Measurements from ENCODE around the gene PRSS50. TPM values are rescaled to one million over a fixed set of nuclear protein-coding genes. Genes with fewer than 3 reads are reported as not detected.

Gene PRSS50
- total RNA-seq, 4 donors from 2014 or later = not detected

GRCh38 chr3:46695962-46696894 is 21.4 kb downstream of the PRSS50 start:
- TF ChIP-seq CTCF (IDR thresholded peaks at IDR 0.05 in 4 of 5, conservative IDR thresholded peaks at IDR 0.05 in 1 of 5) = peak; percentile 32 to 55 (median 35)
- peak; percentile 18 to 40 for TF ChIP-seq POLR2A (IDR thresholded peaks at IDR 0.05)
- H3K4me1 ChIP-seq = peaks cover 66 to 67% of the 10 kb centered on the region in 2 donors
- DNase-seq = peak; percentile 81 to 90
- no peaks in the 10 kb centered on the region for H3K36me3 ChIP-seq
- in situ Hi-C loops (cut with MboI; ENCODE audit: low sequenced_read_pairs in 4 of 4) (loop anchor here in 1 of 4 donors (25.0 kb wide), 1 partner anchor 316 kb away; no protein-coding TSS in a partner anchor), intact Hi-C loops (cut with DNase I; ENCODE audit: low total_unique reads) (loop anchor here (2.0 to 10.0 kb wide), 2 partner anchors 129 to 1089 kb away; partner anchors contain the start of genes LRRC2 and SMARCC1)
- H3K4me3 ChIP-seq = no peak overlapping the region
- peak; percentile 55 for ATAC-seq
- no peaks in the 10 kb centered on the region for H3K27me3 ChIP-seq
- peak overlapping the region; percentile 93 to 97 (median 96) for H3K27ac ChIP-seq
- H3K9me3 ChIP-seq = no peaks in the 10 kb centered on the region

GRCh38 chr3:46695177-46695961 is 22.3 kb downstream of the PRSS50 start:
- H3K4me1 ChIP-seq = peaks cover 62% of the 10 kb centered on the region in 2 donors

GRCh38 chr3:46694520-46694919 is 23.1 kb downstream of the PRSS50 start:
- H3K4me3 ChIP-seq = peak overlapping the region in 1 of 4 donors; percentile 83
- ATAC-seq = no peak

More at GRCh38 chr3:46695177-46695961, 22.3 kb downstream of the PRSS50 start:
- intact Hi-C loops (cut with DNase I; ENCODE audit: low total_unique reads) = loop anchor here (2.0 to 10.0 kb wide), 2 partner anchors 129 to 1089 kb away; partner anchors contain the start of genes LRRC2 and SMARCC1
- TF ChIP-seq CTCF (IDR thresholded peaks at IDR 0.05 in 4 of 5, conservative IDR thresholded peaks at IDR 0.05 in 1 of 5) (peak in 3 of 5 experiments; percentile 33 to 55 (median 38)), POLR2A (IDR thresholded peaks at IDR 0.05) (no peak)
- Histone ChIP-seq H3K4me3 (no peak overlapping the region), H3K36me3 (no peaks in the 10 kb centered on the region), H3K9me3 (no peaks in the 10 kb centered on the region), H3K27ac (peak overlapping the region; percentile 93 to 97 (median 96)), H3K27me3 (no peaks in the 10 kb centered on the region)
- ATAC-seq = peak; percentile 29 to 33
- in situ Hi-C loops (cut with MboI; ENCODE audit: low sequenced_read_pairs in 4 of 4) = loop anchor here in 1 of 4 donors (25.0 kb wide), 1 partner anchor 317 kb away; no protein-coding TSS in a partner anchor
- DNase-seq = peak; percentile 72 to 83

More at GRCh38 chr3:46694520-46694919, 23.1 kb downstream of the PRSS50 start:
- in situ Hi-C loops (cut with MboI; ENCODE audit: low sequenced_read_pairs in 4 of 4) = loop anchor here in 1 of 4 donors (25.0 kb wide), 1 partner anchor 318 kb away; no protein-coding TSS in a partner anchor
- peak in 1 of 2 donors; percentile 28 for DNase-seq
- no peak for TF ChIP-seq POLR2A (IDR thresholded peaks at IDR 0.05)
- no peak for TF ChIP-seq CTCF (IDR thresholded peaks at IDR 0.05 in 4 of 5, conservative IDR thresholded peaks at IDR 0.05 in 1 of 5)
- no peaks in the 10 kb centered on the region for H3K27me3 ChIP-seq
- H3K27ac ChIP-seq = peak overlapping the region; percentile 93 to 97 (median 96)
- peaks cover 54 to 59% of the 10 kb centered on the region in 2 donors for H3K4me1 ChIP-seq
- no peaks in the 10 kb centered on the region for H3K36me3 ChIP-seq
- H3K9me3 ChIP-seq = no peaks in the 10 kb centered on the region
- intact Hi-C loops (cut with DNase I; ENCODE audit: low total_unique reads) = loop anchor here (2.0 to 10.0 kb wide), 2 partner anchors 128 to 1090 kb away; partner anchors contain the start of genes LRRC2 and SMARCC1

Measured in gastrocnemius medialis (tissue), 4 donors.